Osteoblast (primary cell): Measurements from ENCODE around the gene GPM6B. TPM values are rescaled to one million over a fixed set of nuclear protein-coding genes. Genes with fewer than 3 reads are reported as not detected.

Experiments used
- DNase-seq: peaks from one replicate; pipeline ENCODE4 v3.0.0; 2011; ENCODE audit warnings: low spot score, mixed read lengths; ENCODE audit not compliant: insufficient read length; ENCODE audit errors: missing footprints
- H2AFZ ChIP-seq: 2 replicates; pipeline ENCODE4 v1.6.0; 2011; ENCODE audit warnings: mild to moderate bottlenecking, low read length
- H3K27ac ChIP-seq: 2 replicates; pipeline ENCODE4 v1.5.1; 2011; ENCODE audit warnings: mild to moderate bottlenecking, low read depth, low read length, moderate library complexity
- H3K27me3 ChIP-seq: 2 replicates; pipeline ENCODE4 v1.6.0; 2012; ENCODE audit warnings: mild to moderate bottlenecking, control low read depth, inconsistent platforms, low read length, moderate library complexity; ENCODE audit not compliant: insufficient read depth
- H3K36me3 ChIP-seq: 2 replicates; pipeline ENCODE4 v1.5.1; 2011; ENCODE audit warnings: mild to moderate bottlenecking, low read length, control low read depth, moderate library complexity; ENCODE audit not compliant: insufficient read depth
- H3K4me1 ChIP-seq: 2 replicates; pipeline ENCODE4 v1.5.1; 2011; ENCODE audit warnings: mild to moderate bottlenecking, low read length, control low read depth, moderate library complexity; ENCODE audit not compliant: insufficient read depth
- H3K4me2 ChIP-seq: 2 replicates; pipeline ENCODE4 v1.6.0; 2011; ENCODE audit warnings: mild to moderate bottlenecking, low read length; ENCODE audit not compliant: insufficient read depth
- H3K4me3 ChIP-seq: fragments of 200-600 bp; sonication (generic); 3 replicates; pipeline ENCODE4 v1.5.1; 2012; ENCODE audit warnings: mild to moderate bottlenecking, low read length, inconsistent platforms; ENCODE audit not compliant: insufficient read depth
- H3K79me2 ChIP-seq: 2 replicates; pipeline ENCODE4 v1.6.0; 2012; ENCODE audit warnings: mild to moderate bottlenecking, low read length, control low read depth, inconsistent platforms; ENCODE audit not compliant: insufficient read depth
- H3K9me3 ChIP-seq: 2 replicates; pipeline ENCODE4 v1.5.1; 2011; ENCODE audit warnings: low read depth, low read length, control low read depth
- H4K20me1 ChIP-seq: 2 replicates; pipeline ENCODE4 v1.6.0; 2012; ENCODE audit warnings: mild to moderate bottlenecking, low read length, control low read depth; ENCODE audit not compliant: insufficient read depth
- total RNA-seq: library from RNA; depleted of rRNA; stranded (reverse); fragments of >200 nt; gene quantifications from 2 replicates; pipeline ENCODE4 v1.2.3, GENCODE V29; 2012
- TF ChIP-seq, protein P1 (sequence below): IDR thresholded peaks from 2 replicates; pipeline ENCODE4 v1.5.1; 2011; ENCODE audit warnings: mild to moderate bottlenecking, low read depth, low read length, moderate library complexity; ENCODE audit errors: extremely low read depth

The GPM6B gene
- total RNA-seq, 1 donor: 1.1 TPM

- TF ChIP-seq, protein P1, sequence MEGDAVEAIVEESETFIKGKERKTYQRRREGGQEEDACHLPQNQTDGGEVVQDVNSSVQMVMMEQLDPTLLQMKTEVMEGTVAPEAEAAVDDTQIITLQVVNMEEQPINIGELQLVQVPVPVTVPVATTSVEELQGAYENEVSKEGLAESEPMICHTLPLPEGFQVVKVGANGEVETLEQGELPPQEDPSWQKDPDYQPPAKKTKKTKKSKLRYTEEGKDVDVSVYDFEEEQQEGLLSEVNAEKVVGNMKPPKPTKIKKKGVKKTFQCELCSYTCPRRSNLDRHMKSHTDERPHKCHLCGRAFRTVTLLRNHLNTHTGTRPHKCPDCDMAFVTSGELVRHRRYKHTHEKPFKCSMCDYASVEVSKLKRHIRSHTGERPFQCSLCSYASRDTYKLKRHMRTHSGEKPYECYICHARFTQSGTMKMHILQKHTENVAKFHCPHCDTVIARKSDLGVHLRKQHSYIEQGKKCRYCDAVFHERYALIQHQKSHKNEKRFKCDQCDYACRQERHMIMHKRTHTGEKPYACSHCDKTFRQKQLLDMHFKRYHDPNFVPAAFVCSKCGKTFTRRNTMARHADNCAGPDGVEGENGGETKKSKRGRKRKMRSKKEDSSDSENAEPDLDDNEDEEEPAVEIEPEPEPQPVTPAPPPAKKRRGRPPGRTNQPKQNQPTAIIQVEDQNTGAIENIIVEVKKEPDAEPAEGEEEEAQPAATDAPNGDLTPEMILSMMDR: no peak
- DNase-seq: no peak
- Histone ChIP-seq H3K9me3 (no peaks in the 10 kb centered on the region), H3K4me3 (no peak overlapping the region), H2AFZ (no peak overlapping the region), H3K27ac (no peak overlapping the region), H3K79me2 (peaks cover 60% of the 10 kb centered on the region), H3K27me3 (no peaks in the 10 kb centered on the region), H3K4me1 (peaks cover 17% of the 10 kb centered on the region), H4K20me1 (peaks cover 18% of the 10 kb centered on the region), H3K4me2 (no peak overlapping the region), H3K36me3 (peaks cover 6% of the 10 kb centered on the region)
These were observed 94.9 kb downstream of the GPM6B start for GRCh38 chrX:13721819-13722519.

DNA sequence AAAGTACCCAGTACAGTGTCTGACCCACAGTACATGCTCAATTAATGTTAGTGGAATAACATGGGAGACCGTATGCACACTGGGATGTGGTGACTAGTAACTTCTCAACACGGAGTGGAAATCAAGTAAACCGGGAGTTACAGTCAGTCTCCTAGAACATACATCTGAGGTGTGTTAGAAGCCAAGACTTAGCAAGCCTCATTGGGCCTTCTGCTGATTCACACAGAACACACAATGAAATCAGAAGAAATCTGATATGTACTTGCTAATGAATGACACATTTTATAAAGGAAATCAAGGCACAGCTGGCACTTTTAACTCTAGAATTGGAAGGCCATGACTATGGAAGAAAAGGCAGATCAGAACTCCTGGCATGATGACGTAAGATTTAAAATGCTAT, 95.5 kb downstream of the GPM6B start:
- H3K27ac ChIP-seq: peak overlapping the region; percentile 47

More for the DNA sequence above, 95.5 kb downstream of the GPM6B start:
- no peak for DNase-seq
- TF ChIP-seq, protein P1: no peak
- no peak overlapping the region for H2AFZ ChIP-seq
- H3K9me3 ChIP-seq: no peaks in the 10 kb centered on the region
- H3K27me3 ChIP-seq: no peaks in the 10 kb centered on the region
- H3K4me2 ChIP-seq: no peak overlapping the region
- peaks cover 18% of the 10 kb centered on the region for H4K20me1 ChIP-seq
- peaks cover 17% of the 10 kb centered on the region for H3K4me1 ChIP-seq
- peaks cover 63% of the 10 kb centered on the region for H3K79me2 ChIP-seq
- peaks cover 9% of the 10 kb centered on the region for H3K36me3 ChIP-seq
- H3K4me3 ChIP-seq: no peak overlapping the region

Other genes with a start within 250 kb of the GPM6B start
- gene EGFL6, start 247.5 kb downstream of the GPM6B start, total RNA-seq: under 0.01 and 0.29 TPM in 2 replicates
- 6.2 and 6.5 TPM in 2 replicates for gene TCEANC, start 164.0 kb downstream of the GPM6B start, total RNA-seq
- 58.9 and 63.0 TPM in 2 replicates for gene RAB9A, start 128.0 kb downstream of the GPM6B start, total RNA-seq
- gene TRAPPC2, start 82.5 kb downstream of the GPM6B start, total RNA-seq: 11.8 and 23.5 TPM in 2 replicates
- 15.9 and 19.2 TPM in 2 replicates for gene OFD1, start 82.3 kb downstream of the GPM6B start, total RNA-seq
- 17.0 and 22.7 TPM in 2 replicates for gene GEMIN8, start 212.8 kb upstream of the GPM6B start, total RNA-seq